T-helper 17 cell (primary cell): Measurements from ENCODE around the gene SBNO2. TPM values are rescaled to one million over a fixed set of nuclear protein-coding genes. Genes with fewer than 3 reads are reported as not detected.

Experiments used
- ATAC-seq: fragments of 150-1000 bp; cut with Tn5 transposase; 2 replicates; pipeline ENCODE4 v1.10.0; 2021; ENCODE audit warnings: mild to moderate bottlenecking, moderate library complexity
- DNase-seq, 3 donors: peaks; one replicate each; pipeline versions ENCODE4 v3.0.0 to v3.0.0-alpha.2; 2020 to 2021
- H3K9me3 ChIP-seq: one replicate; pipeline ENCODE4 v1.7.0; 2013; ENCODE audit warnings: low read length, mild to moderate bottlenecking; ENCODE audit not compliant: control insufficient read depth, poor library complexity, severe bottlenecking
- H3K27ac Mint-ChIP-seq: one replicate; pipeline ENCODE4 v1.8.0; 2022; ENCODE audit warnings: mild to moderate bottlenecking, moderate library complexity, mixed read lengths
- H3K27me3 Mint-ChIP-seq: one replicate; pipeline ENCODE4 v1.8.0; 2022; ENCODE audit warnings: mixed read lengths
- H3K36me3 Mint-ChIP-seq: one replicate; pipeline ENCODE4 v1.8.0; 2022; ENCODE audit warnings: low read depth, mixed read lengths
- H3K4me1 Mint-ChIP-seq: one replicate; pipeline ENCODE4 v1.8.0; 2022; ENCODE audit warnings: mild to moderate bottlenecking, mixed read lengths
- H3K4me3 Mint-ChIP-seq: one replicate; pipeline ENCODE4 v1.8.0; 2022; ENCODE audit warnings: mild to moderate bottlenecking, moderate library complexity, mixed read lengths
- total RNA-seq, 4 donors: library from RNA in 2 of 4; stranded (reverse) in 2 of 4; gene quantifications; one replicate each; pipeline ENCODE4 v1.2.3 and lab custom pipeline; 2022 to 2026

SBNO2 gene
- total RNA-seq, 2 donors from 2014 or later, result 85.4 to 106 TPM

DNA sequence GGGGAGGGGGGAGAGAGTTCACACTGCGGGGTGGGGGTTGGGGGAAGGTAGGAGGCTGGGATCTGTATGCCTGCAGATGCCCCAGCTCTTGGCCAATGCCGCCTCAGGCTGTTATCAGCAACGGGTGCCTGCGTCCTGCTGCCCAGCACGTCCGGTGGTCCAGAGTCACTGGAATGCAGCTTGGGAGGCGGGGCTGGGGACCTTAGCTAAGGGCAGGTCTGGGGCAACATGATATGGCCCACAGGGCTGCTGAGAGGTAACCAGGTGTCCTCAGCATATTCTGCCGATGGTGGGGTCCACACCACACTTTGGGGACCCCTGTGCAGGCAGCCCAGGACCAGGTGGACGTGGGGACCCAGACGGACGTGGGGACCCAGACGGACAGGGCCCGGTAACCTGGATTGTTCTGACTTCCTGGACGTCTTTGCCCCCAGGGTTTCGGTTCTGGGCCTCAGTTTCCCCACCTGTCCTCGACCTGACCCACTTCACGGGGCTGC lies 107.8 kb downstream of the SBNO2 start:
- H3K4me3 Mint-ChIP-seq, result peak overlapping the region; percentile 94
- H3K27ac Mint-ChIP-seq, result peak overlapping the region; percentile 97
- ATAC-seq (no peak), DNase-seq (peak in 1 of 3 donors; percentile 7)
- peaks cover 10% of the 10 kb centered on the region for H3K36me3 Mint-ChIP-seq
- H3K4me1 Mint-ChIP-seq, result peaks cover 37% of the 10 kb centered on the region
- H3K9me3 ChIP-seq, result no peaks in the 10 kb centered on the region
- H3K27me3 Mint-ChIP-seq, result no peaks in the 10 kb centered on the region

DNA sequence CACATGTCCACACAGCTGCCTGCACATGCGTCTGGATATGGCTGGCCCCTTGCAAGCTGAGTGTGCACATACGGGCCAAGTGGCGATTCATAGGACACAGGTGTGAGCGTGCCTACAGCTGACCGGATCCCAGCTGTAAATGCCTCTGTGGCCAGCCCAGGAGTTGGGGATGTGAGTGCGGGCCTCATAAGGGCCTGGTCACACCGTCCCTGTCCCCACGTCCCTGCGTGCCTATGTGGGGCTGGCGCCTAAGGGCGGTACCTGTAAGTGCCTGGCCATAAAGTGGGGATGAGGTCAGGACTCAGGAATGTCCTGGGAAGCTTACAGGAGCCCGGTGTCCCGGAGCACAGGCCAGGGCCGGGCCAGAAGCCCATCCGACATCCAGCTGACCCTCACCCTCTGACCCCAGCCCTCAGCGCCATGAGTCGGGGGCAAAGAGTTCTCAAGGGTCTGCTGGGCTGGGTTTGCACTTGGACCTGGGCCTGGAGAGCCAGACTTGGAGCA lies 108.4 kb downstream of the SBNO2 start:
- Mint-ChIP-seq H3K4me3 (peak overlapping the region; percentile 94), H3K36me3 (peaks cover 10% of the 10 kb centered on the region), H3K27ac (peak overlapping the region; percentile 97), H3K4me1 (peaks cover 37% of the 10 kb centered on the region), H3K27me3 (no peaks in the 10 kb centered on the region)
- H3K9me3 ChIP-seq, result no peaks in the 10 kb centered on the region
- DNase-seq (peak in 1 of 3 donors; percentile 7), ATAC-seq (no peak)

DNA sequence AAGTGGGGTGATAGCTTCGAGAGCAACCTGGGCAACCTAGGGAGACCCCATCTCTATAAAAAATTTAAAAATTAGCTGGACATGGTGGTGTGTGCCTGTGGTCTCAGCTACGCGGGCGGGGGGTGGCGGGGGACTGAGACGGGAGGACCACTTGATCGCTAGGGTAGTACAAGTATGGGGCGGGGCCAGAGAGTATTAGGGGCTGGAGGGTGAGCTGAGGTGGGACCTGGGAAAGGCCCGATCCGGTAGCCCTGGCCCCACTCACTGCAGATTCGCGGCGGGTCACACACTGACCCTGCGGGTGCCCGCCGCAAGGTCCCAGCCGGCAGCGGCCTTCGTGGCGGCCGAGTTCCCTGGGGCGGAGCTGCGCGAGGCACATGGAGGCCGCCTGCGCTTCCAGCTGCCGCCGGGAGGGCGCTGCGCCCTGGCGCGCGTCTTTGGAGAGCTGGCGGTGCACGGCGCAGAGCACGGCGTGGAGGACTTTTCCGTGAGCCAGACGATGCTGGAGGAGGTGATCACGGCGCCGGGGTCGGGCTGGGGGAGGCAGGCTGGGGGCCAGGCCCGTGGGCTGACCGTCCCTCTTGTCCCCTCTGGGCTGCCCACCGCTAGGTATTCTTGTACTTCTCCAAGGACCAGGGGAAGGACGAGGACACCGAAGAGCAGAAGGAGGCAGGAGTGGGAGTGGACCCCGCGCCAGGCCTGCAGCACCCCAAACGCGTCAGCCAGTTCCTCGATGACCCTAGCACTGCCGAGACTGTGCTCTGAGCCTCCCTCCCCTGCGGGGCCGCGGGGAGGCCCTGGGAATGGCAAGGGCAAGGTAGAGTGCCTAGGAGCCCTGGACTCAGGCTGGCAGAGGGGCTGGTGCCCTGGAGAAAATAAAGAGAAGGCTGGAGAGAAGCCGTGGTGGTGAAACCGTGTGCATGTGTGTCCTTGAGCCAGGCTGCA lies 109.1 kb downstream of the SBNO2 start:
- DNase-seq, result peak; percentile 57 to 74 (median 60)
- Mint-ChIP-seq H3K4me1 (peaks cover 37% of the 10 kb centered on the region), H3K27me3 (no peaks in the 10 kb centered on the region)

DNA sequence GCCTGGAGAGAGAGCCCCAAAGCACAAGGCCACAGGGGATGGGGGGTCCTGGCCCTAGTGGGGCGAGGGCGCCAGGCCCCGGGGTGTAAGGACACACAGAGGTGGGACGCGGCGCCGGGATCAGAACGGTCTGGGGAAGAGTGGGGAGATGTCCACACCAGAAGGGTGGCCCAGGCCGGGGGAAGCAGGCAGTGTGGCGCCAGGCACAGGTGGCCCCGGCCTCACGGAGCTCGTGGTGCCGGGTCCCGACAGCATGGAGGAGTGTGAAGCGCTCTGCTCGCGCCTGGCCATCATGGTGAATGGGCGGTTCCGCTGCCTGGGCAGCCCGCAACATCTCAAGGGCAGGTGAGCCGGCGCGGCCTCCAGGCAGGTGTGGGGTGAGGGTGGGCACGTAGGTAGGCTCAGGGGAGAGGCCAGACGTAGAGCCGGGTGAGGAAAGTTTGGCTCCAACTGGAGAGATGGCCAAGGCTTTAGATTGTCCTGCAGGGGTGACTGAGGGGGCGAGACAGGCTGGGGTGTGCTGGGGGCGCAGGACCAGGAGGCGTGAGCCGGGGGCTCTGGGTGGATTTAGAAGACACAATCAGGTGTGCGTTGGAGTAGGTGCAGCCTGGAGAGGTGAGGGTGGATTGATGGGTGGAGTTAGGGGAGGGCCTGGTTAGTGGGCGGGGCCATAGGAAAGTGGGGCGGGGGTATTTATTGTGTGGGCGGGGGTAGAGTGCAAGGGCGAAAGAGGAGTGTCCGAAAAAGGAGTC lies 110.0 kb downstream of the SBNO2 start:
- Mint-ChIP-seq H3K4me1 (peaks cover 33% of the 10 kb centered on the region), H3K27ac (peak overlapping the region; percentile 97), H3K36me3 (peaks cover 6% of the 10 kb centered on the region), H3K27me3 (no peaks in the 10 kb centered on the region), H3K4me3 (no peak overlapping the region)
- no peaks in the 10 kb centered on the region for H3K9me3 ChIP-seq
- peak in 1 of 3 donors; percentile 10 for DNase-seq
- ATAC-seq, result no peak

More for the DNA sequence above, 109.1 kb downstream of the SBNO2 start:
- peaks cover 10% of the 10 kb centered on the region for H3K36me3 Mint-ChIP-seq
- H3K27ac Mint-ChIP-seq, result peak overlapping the region; percentile 97
- H3K4me3 Mint-ChIP-seq, result peak overlapping the region; percentile 94
- H3K9me3 ChIP-seq, result no peaks in the 10 kb centered on the region
- peak; percentile 37 for ATAC-seq

DNA sequence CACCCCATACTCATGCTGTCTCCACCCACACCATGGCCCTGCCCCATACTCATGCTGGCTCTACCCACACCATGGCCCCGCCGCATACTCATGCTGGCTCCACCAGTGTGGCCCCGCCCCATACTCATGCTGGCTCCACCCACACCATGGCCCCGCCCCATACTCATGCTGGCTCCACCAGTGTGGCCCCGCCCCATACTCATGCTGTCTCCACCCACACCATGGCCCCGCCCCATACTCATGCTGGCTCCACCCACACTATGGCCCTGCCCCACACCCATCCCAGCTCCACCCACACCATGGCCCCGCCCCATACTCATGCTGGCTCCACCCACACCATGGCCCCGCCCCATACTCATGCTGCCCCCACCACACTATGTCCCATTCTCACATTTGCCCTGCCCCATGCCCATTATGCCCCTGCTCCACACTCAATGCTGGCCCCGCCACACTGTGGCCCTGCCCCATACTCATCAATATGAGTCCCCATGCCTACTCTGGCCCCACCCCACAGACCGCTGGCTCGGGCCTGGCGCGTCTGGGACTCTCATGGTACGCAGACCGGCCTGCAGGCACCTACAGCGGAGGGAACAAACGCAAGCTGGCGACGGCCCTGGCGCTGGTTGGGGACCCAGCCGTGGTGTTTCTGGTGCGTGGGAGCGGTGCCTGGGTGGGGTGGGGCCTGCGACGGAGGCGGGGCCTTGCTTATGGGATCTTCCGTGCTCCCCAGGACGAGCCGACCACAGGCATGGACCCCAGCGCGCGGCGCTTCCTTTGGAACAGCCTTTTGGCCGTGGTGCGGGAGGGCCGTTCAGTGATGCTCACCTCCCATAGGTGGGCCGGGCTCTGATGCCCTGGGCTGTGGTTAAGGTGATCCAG lies 110.8 kb downstream of the SBNO2 start:
- ATAC-seq (peak; percentile 29), DNase-seq (peak; percentile 41 to 71 (median 56))
- H3K9me3 ChIP-seq, result no peaks in the 10 kb centered on the region
- Mint-ChIP-seq H3K4me1 (peaks cover 27% of the 10 kb centered on the region), H3K27ac (no peak overlapping the region), H3K4me3 (no peak overlapping the region), H3K36me3 (no peaks in the 10 kb centered on the region), H3K27me3 (no peaks in the 10 kb centered on the region)

DNA sequence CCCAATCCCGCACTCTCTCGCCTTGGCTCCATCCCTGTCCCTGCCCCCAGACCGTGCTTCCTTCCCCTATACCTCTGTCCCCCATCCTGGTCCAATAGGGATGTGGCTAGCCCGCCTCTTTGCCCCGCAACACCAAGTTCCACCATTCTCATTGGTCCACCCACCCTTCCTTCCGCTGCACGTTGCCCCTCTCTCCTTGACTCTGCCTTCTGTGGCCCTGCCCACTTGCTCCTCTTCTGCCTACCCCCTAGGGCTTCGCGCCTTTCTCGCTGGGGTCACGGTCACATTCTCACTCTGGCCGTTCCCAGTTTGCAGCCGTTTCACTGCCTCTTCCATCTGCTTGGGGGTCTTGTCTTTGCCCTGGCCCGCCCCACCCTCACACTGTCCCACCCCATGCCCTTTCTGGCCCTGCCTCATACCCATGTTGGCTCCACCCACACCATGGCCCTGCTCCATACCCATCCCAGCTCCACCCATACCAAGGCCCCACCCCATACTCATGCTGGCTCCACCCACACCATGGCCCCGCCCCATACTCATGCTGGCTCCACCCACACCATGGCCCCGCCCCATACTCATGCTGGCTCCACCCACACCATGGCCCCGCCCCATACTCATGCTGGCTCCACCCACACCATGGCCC lies 111.6 kb downstream of the SBNO2 start:
- Mint-ChIP-seq H3K4me3 (no peak overlapping the region), H3K4me1 (peaks cover 33% of the 10 kb centered on the region), H3K36me3 (no peaks in the 10 kb centered on the region), H3K27ac (no peak overlapping the region), H3K27me3 (no peaks in the 10 kb centered on the region)
- no peaks in the 10 kb centered on the region for H3K9me3 ChIP-seq
- ATAC-seq (no peak), DNase-seq (no peak)

DNA sequence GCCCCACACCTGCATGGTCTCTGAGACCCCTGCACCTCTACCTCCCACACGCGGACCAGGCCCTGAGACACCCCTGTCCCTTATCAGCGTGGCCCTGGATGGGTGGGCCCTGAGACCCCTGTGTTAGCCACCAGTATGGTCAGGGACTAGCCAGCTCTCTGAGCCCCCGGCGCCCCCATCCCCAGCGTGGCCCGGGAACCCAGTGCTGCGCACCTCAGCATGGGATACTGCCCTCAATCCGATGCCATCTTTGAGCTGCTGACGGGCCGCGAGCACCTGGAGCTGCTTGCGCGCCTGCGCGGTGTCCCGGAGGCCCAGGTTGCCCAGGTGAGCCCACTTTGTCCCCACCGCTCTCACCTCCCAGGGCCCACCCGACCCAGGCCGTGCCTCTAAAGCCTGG lies 112.1 kb downstream of the SBNO2 start:
- ATAC-seq (no peak), DNase-seq (peak in 1 of 3 donors; percentile 8)
- no peak overlapping the region for H3K27ac Mint-ChIP-seq
- no peaks in the 10 kb centered on the region for H3K36me3 Mint-ChIP-seq
- no peak overlapping the region for H3K4me3 Mint-ChIP-seq
- H3K27me3 Mint-ChIP-seq, result no peaks in the 10 kb centered on the region
- no peaks in the 10 kb centered on the region for H3K9me3 ChIP-seq
- peaks cover 38% of the 10 kb centered on the region for H3K4me1 Mint-ChIP-seq

DNA sequence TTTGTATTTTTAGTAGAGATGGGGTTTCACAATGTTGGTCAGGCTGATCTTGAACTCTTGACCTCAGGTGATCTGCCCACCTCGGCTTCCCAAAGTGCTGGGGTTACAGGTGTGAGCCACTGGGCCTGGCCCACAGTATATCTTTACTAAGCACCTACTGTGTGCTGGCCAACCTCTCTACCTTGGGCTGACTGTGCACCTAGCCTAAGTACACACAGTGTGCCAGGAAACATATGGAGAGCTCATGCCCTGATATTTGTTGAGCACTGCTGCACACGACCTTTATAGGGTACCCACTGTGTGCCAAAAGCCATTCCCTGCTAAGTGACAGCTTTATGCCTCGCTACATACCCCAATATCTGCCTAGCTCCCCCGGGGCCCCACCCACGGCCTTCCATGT lies 113.4 kb downstream of the SBNO2 start:
- ATAC-seq (no peak), DNase-seq (no peak)
- H3K36me3 Mint-ChIP-seq, result no peaks in the 10 kb centered on the region
- peaks cover 41% of the 10 kb centered on the region for H3K4me1 Mint-ChIP-seq
- no peak overlapping the region for H3K27ac Mint-ChIP-seq
- no peaks in the 10 kb centered on the region for H3K9me3 ChIP-seq
- no peak overlapping the region for H3K4me3 Mint-ChIP-seq
- no peaks in the 10 kb centered on the region for H3K27me3 Mint-ChIP-seq

DNA sequence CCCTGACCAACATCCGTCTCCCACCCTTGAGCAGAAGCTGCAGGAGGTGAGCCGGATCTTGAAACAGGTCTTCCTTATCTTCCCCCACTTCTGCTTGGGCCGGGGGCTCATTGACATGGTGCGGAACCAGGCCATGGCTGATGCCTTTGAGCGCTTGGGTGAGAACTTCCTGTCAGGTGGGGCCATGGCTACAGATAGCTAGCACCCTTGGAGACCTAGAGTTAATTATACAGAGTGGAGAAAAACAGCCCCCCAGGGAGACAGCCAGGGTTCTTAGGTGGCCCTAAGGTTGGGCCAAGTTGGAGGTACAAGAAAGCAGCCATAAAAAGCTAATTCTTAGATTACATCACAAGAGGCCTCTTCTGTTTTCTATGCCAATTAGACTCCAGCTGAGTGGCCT lies 116.0 kb downstream of the SBNO2 start:
- Mint-ChIP-seq H3K27me3 (no peaks in the 10 kb centered on the region), H3K4me1 (peaks cover 24% of the 10 kb centered on the region), H3K4me3 (no peak overlapping the region), H3K36me3 (no peaks in the 10 kb centered on the region), H3K27ac (peak overlapping the region; percentile 43)
- ATAC-seq (no peak), DNase-seq (no peak)
- no peaks in the 10 kb centered on the region for H3K9me3 ChIP-seq

Other genes with a start within 250 kb of the SBNO2 start
- 10 to 100 TPM in 1 of 2 donors, 1 to 10 TPM in 1; 8.1 to 11.8 TPM for gene ARID3A, start 248.2 kb downstream of the SBNO2 start, total RNA-seq
- gene WDR18, start 189.9 kb downstream of the SBNO2 start, total RNA-seq, result 10 to 100 TPM; 18.2 to 42.8 TPM
- gene GRIN3B, start 173.8 kb downstream of the SBNO2 start, total RNA-seq, result 1 to 10 TPM in 1 of 2 donors, not detected in 1; 1.8 TPM
- gene TMEM259, start 153.1 kb downstream of the SBNO2 start, total RNA-seq, result 100 to 1,000 TPM; 270 to 318 TPM
- gene RNU6-2, start 152.7 kb downstream of the SBNO2 start, total RNA-seq, result not detected
- gene CNN2, start 147.7 kb downstream of the SBNO2 start, total RNA-seq, result 100 to 1,000 TPM; 263 to 301 TPM
- gene ABCA7, start 134.2 kb downstream of the SBNO2 start, total RNA-seq, result 100 to 1,000 TPM; 107 to 112 TPM
- gene ARHGAP45, start 107.1 kb downstream of the SBNO2 start, total RNA-seq, result 100 to 1,000 TPM; 603 to 646 TPM
- gene POLR2E, start 78.9 kb downstream of the SBNO2 start, total RNA-seq, result 10 to 100 TPM; 63.8 to 81.4 TPM
- gene GPX4, start 70.3 kb downstream of the SBNO2 start, total RNA-seq, result 100 to 1,000 TPM; 184 to 187 TPM
- gene STK11, start 31.5 kb upstream of the SBNO2 start, total RNA-seq, result 10 to 100 TPM; 70.0 to 70.4 TPM
- not detected for gene CBARP, start 63.7 kb upstream of the SBNO2 start, total RNA-seq
- 100 to 1,000 TPM; 104 to 115 TPM for gene ATP5F1D, start 67.5 kb upstream of the SBNO2 start, total RNA-seq
- gene MIDN, start 74.3 kb upstream of the SBNO2 start, total RNA-seq, result 100 to 1,000 TPM in 1 of 2 donors, 10 to 100 TPM in 1; 87.1 to 113 TPM
- gene CIRBP, start 95.1 kb upstream of the SBNO2 start, total RNA-seq, result 100 to 1,000 TPM; 460 to 474 TPM
- gene FAM174C, start 101.3 kb upstream of the SBNO2 start, total RNA-seq, result 10 to 100 TPM; 40.6 to 43.6 TPM
- gene EFNA2, start 111.6 kb upstream of the SBNO2 start, total RNA-seq, result not detected
- 10 to 100 TPM; 50.9 to 54.7 TPM for gene NDUFS7, start 209.6 kb upstream of the SBNO2 start, total RNA-seq
- gene GAMT, start 227.3 kb upstream of the SBNO2 start, total RNA-seq, result 1 to 10 TPM; 9.0 to 9.9 TPM
- 100 to 1,000 TPM; 148 to 163 TPM for gene DAZAP1, start 233.3 kb upstream of the SBNO2 start, total RNA-seq